Right hindlimb (tissue), 1 donor: ENCODE data around the gene ZKSCAN8.

Experiments used
- DNase-seq: peaks from one replicate; pipeline ENCODE4 v3.0.0-alpha.2; 2018

The ZKSCAN8 gene

GRCh38 chr6:28207510-28208110, 65.9 kb downstream of the ZKSCAN8 start:
- peak; percentile 51 for DNase-seq

- DNase-seq, result peak; percentile 23
Measured at GRCh38 chr6:28208111-28208659, 66.5 kb downstream of the ZKSCAN8 start.
